NCI-H748 (cell line): ENCODE results near the gene PRR19.

Experiments used
- DNase-seq: peaks from one replicate; lab custom pipeline; 2025; ENCODE audit not compliant: unreplicated experiment; lab: John Stamatoyannopoulos, UW

The PRR19 gene

GRCh38 chr19:42283188-42284065 is 18.5 kb upstream of the PRR19 start:
- peak; percentile 98 for DNase-seq

- peak; percentile 86 for DNase-seq
Measured at GRCh38 chr19:42284066-42284501, 17.8 kb upstream of the PRR19 start.

- peak; percentile 58 for DNase-seq
Measured at GRCh38 chr19:42284591-42285341, 17.2 kb upstream of the PRR19 start.

- DNase-seq = no peak
Measured at GRCh38 chr19:42285541-42285941, 16.4 kb upstream of the PRR19 start.

- DNase-seq = no peak
Measured at GRCh38 chr19:42285988-42286348, 16.0 kb upstream of the PRR19 start.

- DNase-seq = no peak
Measured at GRCh38 chr19:42286349-42287016, 15.4 kb upstream of the PRR19 start.

GRCh38 chr19:42287017-42287826 is 14.7 kb upstream of the PRR19 start:
- no peak for DNase-seq

- DNase-seq = no peak
Measured at GRCh38 chr19:42287827-42288107, 14.2 kb upstream of the PRR19 start.

- no peak for DNase-seq
Measured at GRCh38 chr19:42288387-42288786, 13.5 kb upstream of the PRR19 start.

GRCh38 chr19:42288881-42289555 is 12.9 kb upstream of the PRR19 start:
- no peak for DNase-seq

GRCh38 chr19:42289556-42290041 is 12.3 kb upstream of the PRR19 start:
- no peak for DNase-seq

GRCh38 chr19:42290136-42290522 is 11.8 kb upstream of the PRR19 start:
- DNase-seq = no peak

GRCh38 chr19:42290523-42291434 is 11.2 kb upstream of the PRR19 start:
- no peak for DNase-seq

- DNase-seq = no peak
Measured at GRCh38 chr19:42291435-42291810, 10.5 kb upstream of the PRR19 start.

- no peak for DNase-seq
Measured at GRCh38 chr19:42292042-42292960, 9.6 kb upstream of the PRR19 start.

GRCh38 chr19:42292963-42293362 is 9.0 kb upstream of the PRR19 start:
- DNase-seq = no peak

- DNase-seq = no peak
Measured at GRCh38 chr19:42293540-42293939, 8.4 kb upstream of the PRR19 start.

- no peak for DNase-seq
Measured at GRCh38 chr19:42293948-42294347, 8.0 kb upstream of the PRR19 start.
